PC-9 (cell line): Measurements from ENCODE around the gene TERC.

Source experiments
- CTCF ChIP-seq: fragments of 200-600 bp; sonication (generic); conservative IDR thresholded peaks from 2 replicates; pipeline ENCODE4 v1.6.1; 2017; ENCODE audit warnings: mixed run types, antibody characterized with exemption, mild to moderate bottlenecking, moderate library complexity
- EZH2 ChIP-seq: fragments of 200-600 bp; sonication (generic); IDR thresholded peaks from 2 replicates; pipeline ENCODE4 v1.8.0; 2017; ENCODE audit warnings: antibody characterized with exemption, low read depth

- no peak for TF ChIP-seq CTCF
- TF ChIP-seq EZH2, result no peak
Measured at GRCh38 chr3:169722724-169723123, 42.1 kb downstream of the TERC start.
